IPS DF 4.7 (cell line): ENCODE data around the gene BTG4.

ENCODE experiments used
- DNase-seq: peaks from one replicate; pipeline ENCODE4 v3.0.0-alpha.2; 2013; ENCODE audit warnings: low spot score; ENCODE audit errors: extremely low read depth

The BTG4 gene

DNA sequence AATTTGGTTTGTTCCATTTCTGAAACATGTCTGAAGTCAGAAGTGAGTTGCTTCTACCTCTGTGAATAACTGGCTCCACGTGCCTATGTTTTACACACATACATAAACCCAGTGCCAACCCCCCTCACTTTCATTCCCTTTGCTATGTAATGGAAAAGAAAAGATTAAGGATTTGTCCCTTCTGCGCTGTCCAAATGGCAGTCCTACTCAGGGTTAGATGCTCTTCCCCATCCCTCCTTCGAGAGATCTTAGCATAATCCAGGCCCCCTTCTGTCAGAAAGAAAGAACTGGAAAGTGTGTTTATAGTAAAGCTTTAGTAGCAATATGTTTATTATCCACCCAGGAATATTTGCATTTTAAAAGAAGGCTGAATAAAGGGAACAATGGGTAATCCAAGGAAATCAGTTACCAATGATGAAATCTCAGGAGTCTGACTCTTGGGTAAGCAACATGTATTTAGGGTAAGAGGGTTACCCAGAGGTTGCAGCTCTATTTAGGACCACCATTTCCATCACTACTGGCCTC is 25.2 kb upstream of the BTG4 start:
- DNase-seq, result no peak

DNA sequence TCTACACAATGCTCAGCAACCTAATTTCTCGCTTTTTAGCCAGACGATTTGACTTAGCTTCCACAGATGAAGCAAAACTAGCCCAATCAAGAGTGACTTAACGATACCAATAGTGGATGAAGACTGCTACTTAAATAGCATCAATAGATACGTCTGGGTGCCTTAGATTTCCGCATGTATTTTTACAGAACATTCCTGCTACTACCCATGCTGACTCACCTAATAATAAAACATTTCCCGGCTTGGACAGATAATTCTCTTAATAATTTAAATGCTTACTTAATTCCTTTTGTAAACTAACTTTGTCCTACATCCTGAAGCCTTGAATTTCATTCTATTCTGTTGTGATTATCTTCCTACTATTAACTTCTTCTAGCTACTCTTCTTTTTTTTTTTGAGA is 23.1 kb upstream of the BTG4 start:
- DNase-seq, result no peak

DNA sequence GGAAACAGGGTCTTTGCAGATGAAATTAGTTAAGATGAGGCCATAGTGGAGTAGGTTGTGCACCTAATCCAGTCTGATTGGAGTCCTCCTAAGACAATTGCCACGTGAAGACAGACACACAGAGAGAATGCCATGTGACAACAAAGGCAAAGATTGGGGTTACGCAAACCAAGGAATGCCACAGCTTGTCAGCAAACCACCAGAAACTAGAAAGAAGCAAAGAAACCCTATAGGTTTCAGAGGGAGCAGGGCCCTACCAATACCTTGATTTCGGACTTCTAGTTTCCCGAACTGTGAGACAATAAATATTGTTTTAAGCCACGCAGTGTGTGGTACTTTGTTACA is 20.2 kb upstream of the BTG4 start:
- DNase-seq, result no peak

DNA sequence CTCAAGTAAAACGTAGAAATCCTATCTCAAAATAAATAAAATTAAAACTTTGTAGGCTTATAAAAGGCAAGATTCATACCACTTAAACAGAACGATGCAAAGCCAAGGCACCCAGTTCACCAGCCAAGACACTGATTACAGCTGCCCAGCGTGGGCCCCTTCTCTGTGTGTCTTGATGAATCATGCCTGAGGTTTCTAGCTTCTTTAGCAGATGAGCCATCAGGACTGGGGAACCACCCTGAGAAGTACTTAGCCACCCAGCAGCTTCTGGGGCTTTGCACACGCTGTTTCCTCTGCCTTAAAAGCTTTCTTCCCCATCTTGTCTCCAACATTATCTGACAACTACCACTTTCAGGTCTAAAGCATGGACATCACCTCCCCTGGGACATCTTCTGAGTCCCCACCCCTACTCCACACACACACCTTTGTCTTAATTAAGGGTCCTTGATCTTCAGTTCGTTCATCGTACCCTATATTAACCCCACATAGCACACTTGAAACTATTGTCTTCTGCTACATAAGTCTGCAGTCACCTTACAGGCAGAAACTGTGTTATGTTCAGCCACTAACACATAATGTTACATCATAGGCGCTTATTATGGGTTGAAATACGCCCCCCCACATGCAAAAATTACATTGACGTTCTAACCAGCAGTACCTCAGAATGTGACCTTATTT is 19.6 kb upstream of the BTG4 start:
- DNase-seq, result no peak

DNA sequence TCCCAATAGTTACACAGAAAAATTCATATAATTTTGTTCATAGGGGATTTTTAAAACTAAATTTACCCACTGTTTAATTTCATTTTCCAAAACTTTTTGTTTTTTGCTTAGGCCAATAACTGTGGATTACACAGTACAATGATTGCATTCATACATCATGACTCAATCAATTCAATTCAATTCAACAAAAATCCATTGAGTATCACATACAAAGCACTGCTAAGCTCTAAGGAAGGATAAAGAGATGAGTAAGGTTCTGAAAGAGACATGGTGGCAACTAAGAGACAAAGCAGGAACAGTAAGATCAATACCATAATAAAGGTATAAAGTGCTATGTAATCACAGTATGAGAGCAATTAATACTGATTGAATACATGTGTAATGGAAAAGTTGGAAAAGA is 18.9 kb upstream of the BTG4 start:
- DNase-seq, result no peak

DNA sequence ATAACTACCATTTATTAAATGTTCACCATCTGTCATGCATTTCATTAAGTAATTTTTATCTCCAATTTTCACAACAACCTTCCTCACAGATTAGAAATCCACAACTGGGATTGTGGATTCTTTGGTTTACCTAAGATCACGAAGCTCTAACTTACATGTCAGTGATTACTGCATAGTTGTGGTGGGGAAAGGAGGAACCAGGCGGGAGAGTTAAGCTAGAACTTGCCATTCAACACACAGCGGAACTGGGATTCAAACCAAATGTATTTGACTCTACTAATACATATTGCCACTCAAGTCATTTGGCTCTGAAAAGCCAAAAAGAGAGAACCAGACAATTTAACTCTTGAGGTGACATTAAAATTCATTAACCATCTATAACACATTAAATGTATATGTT is 17.9 kb upstream of the BTG4 start:
- DNase-seq, result no peak

DNA sequence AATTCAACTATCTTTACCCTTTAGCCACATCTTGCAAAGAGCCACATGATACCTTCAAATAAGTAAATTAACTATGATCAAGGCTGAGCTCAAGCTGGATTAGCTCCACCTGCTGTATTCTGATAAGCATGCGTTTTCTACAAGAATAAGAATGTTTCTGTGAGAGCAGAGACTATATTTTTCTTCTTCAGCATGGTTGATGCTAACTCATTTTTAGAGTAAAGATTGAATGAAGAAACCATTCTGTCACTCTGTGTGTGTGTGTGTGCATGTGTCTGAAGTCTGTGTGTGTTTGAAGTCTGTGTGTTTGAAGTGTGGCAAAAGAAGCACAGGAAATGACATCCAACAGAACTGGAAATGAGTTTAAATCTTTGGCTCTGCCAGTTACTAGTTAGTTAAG is 16.4 kb upstream of the BTG4 start:
- no peak for DNase-seq

DNA sequence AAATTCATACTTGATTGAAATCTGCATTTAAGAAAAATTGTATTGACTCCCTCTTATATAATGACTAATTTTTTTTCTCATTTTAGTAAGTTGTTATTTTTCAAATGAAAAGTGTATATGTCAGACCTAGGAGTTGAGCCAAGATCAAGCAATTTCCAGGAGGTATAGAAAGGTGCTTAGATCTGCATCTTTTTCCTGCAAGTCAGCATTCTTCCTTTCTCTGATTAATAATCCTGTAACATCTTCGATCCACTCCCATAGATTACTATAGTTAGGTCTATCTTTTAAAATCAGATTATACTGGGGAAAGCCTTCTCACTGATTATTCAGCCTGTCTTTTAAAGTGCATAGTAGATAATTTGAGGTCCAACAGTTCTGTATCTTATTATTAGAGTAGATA is 15.1 kb upstream of the BTG4 start:
- DNase-seq, result no peak

DNA sequence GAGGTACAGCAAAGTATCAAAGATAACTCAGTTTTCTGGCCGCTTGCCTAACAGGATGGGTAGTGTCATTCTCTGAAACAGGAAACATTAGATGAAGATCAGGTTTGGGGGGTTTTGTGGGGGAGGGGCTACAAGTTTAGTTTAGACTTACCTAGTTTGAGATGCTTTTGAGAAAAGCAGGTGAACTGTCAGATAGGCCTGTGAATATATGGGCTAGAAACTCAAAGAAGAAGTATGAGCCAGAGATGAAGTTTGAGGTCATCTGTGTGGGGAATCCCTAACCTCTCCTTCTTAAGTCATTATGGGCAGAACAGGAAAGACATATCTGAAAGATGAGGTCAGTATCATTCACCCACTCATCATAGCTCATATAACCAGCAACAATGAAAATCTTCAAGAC is 14.3 kb upstream of the BTG4 start:
- DNase-seq, result no peak

DNA sequence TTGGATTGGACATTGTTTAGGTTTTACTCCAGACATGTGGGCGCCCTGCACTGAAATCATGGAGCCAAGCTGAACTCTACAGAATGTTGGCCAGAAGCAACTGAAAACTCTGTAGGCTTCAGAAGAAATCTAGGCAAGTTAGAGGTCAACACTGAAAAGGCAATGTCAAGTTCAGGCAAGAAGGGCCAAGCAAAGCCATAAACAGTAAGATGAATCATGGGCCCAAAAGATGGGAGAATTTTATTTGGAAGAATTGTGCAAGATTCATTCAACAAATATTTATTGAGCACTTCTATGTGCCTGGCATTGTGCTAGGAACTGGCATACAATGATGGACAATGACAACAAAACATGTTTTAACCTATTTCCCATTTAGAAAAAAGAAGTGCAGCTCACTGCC is 13.3 kb upstream of the BTG4 start:
- no peak for DNase-seq

DNA sequence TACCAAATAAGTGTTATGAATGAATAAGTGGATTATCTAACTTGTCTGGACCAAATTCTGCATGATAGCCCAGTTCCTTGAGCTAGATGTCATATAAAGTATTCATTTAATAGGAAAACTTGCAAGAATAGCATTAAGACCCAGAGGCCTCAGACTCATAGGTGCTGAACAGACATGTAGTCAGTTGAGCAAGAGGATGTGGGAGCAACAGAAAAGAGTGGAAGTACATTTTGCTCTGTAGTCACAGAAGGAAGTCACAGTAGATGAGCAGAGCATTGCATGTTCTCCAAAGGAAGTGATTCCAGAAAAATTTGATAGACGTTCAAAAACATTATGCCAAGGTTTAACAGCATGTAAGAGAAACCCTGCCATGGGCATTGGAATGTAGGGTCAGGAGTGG is 11.9 kb upstream of the BTG4 start:
- no peak for DNase-seq

DNA sequence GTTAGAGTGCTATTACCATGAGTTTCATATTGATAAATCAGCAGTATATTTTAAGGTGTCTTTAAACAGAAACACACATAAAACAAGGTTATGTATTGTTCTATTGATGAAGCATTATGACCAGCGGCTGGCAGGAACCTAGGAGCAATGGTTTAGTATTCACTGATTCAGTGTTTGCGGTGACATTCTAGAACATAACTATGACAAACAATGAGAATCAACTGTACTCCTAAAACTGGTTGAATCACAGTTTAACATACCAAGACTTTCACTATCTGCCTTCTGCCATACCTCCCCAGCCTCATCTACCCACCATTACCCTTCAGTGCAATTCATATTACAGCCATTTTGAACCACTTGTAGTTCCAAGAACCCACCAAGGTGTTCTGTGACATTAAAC is 11.2 kb upstream of the BTG4 start:
- no peak for DNase-seq

DNA sequence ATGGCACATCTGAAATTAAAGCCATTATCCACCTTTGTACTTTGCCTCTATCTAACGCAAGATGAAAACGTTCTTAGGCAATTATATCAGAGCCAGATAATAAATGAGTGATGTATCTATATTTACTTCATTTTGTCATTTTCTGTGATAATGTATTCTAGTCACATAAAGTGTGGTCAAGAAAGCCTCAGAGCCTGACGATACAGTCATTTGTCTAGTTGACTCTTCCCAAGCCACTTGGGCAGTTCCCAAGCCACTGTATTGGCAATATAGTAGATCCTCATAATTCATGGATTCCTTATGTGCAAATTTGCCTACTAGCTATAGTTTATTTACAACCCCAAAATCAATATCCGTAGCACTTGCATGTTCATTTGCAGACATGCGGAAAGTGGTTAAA is 10.2 kb upstream of the BTG4 start:
- no peak for DNase-seq

DNA sequence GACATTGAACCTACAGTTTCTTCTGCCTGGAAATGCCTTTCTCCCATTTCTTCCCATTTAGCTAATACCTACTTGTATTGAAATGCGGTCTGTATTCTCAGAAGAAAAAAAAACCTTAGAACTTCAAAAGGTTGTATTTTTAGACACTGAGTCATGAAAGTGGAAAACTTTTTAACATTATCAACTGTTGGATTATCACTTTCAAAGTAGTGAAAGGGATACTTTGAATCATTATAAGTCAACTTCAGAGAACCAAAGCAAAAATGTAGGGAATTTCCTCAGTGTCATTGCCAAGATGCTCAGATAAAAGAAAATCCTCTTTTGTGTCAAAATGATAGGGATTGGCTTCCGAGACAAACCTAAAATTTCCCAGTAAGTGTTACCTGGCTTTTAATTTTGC is 8.9 kb upstream of the BTG4 start:
- DNase-seq, result no peak

DNA sequence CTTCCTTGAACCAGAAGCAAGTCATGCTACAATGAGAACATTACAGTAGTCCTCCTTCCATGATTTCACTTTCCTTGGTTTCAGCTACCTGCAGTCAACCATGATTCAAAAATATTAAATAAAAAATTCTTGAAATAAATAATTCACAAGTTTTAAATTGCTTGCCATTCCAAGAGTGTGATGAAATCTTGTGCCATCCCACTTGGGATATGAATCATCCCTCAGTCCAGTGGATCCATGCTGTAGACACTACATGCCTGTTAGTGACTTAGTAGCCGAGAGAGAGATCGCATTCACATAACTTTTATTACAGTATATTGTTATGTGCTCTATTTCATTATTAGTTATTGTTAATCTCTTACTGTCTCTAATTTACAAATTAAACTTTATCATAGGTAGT is 8.4 kb upstream of the BTG4 start:
- no peak for DNase-seq

DNA sequence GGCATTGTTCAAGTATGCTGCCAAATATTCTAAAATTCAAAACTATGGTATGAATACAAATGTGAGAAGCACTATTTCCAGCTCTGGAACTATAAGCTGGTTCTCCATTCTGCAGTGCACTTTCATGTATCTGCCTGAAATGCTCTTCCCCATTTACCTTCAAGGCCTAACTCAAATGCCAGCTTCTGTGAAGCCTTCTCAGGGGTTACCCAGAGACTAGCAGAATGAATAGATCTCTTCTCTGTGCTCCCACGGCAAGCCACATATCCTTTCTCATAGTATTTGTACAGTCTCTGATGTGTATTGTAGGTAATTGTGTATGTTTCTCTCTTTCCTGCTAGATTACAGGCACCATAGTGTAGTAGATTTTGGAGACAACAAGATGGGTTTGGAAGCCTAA is 6.5 kb upstream of the BTG4 start:
- DNase-seq, result no peak

DNA sequence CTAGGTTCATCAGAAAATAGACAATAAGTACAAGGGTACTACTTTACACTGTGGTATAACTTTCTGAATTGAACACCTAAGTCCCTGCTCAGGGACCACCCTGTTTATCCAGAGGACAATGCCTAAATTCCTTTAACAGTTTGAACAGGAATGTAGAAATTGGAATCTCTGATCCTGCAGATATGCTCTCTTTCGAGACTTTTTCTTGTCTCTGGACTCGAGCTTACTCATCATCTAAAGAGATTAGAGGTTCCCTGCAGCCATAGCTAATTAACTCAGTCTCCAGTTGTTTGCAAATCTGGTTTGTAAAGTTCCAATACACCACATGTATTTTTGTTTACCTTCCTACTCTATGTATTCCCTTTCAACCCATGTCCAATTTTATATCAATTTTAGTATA is 3.4 kb upstream of the BTG4 start:
- DNase-seq, result no peak

DNA sequence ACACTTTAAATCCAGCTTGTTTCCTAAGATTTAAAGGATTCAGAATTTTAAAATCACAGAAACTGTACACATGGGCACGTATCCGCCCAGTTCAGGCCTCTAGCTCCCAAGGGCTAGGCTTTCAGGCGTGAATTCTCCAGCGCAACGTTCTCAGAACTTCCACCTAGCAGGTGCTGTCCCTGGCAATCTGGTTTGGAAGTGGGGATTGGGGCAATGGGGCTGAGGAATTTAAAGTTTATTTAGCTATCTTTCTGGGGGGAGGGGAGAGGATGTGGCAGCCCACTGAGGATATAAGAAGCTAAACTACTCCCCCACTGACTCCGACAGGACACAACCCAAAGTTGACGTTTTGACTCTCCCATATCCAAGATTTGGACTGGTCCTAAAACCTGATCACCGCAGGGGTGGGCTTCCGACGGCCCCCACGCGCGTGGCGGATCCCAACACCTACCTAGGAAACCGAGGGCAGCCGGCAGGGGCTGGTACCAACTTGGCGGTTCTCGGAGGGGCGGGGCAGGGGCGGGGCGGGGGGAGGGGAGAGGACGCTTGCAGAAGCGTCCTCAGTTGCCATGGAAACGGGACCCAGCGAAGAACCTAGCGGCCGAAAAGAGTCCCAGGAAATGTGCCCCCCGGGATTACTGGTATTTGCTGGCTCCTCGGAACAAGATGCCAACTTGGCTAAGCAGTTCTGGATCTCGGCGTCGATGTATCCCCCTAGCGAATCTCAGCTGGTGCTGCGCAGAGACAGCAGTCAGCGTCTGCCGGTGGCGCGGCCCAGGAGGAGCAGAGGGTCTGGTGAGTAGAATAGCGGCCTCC is 2.2 kb upstream of the BTG4 start, which contains the start of gene HOATZ:
HOATZ (plus strand) TSS at position 563 of the 816 bp plus-strand sequence; CDS start at position 570, 7 bp downstream.
- DNase-seq, result no peak

DNA sequence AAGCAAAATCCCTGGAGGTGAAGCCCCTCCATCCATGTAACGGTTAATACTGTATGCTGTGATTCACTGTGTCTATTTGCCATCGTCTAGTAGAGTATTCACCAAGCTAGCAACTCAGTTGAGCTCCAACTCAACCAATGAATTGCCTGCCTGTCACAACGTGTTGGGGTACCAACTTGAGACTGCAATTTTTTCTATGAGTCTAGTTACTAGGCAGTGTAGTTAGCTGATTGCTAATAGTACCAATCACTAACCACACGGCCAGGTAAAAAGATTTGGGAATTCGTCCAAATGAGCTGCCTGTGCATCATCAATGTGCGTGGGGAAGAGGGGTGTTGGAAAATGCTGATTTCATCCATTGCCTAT is 1.0 kb upstream of the BTG4 start:
- no peak for DNase-seq

DNA sequence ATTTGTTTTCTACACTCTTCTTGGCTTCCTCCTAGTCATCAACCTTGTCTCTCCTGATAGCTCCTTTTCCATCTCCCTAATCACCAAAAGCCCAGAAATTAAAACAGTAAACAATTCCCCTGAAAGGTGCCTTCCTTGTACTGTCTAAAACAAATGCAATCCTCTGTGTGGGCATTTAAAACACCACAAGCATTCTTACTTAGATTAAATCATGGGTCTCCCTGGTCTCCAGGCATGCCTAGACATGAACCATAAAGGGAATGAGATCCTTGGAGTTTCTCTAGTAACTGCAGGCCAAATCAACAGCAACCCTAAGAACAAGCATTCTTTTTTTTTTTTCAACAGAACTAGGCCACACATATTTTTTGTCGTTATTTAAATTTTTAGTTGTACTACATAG is 1.9 kb downstream of the BTG4 start:
- no peak for DNase-seq

DNA sequence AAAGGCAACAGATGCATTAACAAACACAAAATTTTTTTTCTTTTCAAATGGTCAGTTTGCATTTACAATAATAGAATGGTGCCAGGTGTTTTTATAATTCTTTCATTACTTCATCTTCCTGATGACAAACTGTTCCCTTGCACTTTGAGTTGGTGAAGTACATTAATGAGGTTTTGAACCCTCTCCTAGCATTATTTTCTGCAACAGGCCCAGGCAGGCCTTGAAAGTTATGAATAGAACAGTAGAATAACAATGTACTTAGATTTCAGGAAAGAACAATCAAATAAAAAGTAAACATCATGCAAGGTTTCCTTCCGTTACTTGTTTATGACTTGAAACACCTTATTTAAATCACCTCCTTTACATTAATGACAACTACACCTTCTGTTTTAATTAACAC is 9.6 kb downstream of the BTG4 start:
- no peak for DNase-seq

DNA sequence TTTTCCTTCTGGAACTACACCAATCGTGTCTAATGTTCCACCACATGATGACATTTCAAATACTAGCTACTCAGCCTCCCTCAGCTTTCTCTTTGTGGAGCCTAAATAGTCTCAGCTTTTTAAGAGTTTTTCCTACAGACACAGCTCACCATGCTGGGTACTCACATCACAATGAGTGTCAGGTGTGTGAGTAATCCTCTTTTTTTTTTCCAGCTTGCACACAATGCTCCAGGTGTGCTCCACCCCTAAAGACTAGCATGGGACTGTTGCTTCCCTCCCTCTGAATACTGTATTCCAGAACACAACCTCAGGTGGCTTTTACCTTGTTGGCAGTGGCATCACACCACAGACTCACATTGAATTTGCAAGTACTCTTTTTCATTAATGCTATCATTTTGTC is 11.7 kb downstream of the BTG4 start:
- DNase-seq, result no peak

DNA sequence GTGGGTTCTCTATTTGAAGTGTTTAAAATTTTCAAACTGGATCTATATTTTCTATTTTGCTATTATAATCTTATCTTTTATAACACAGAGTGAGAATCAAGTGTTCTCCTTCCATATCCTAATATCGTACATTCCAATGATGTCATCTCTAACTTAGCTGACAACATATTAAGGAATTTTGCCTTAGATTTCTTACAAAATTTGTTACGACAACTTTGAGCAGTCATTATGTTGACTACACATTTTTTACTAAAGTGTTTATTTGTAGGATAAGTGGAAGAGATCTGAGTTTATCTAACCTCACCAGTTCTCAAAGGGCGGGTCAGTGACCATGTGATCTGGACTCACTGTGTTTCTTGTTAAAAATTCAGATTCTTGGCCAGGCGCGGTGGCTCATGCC is 12.7 kb downstream of the BTG4 start:
- no peak for DNase-seq
